Dermis microvascular lymphatic vessel endothelial cell (primary cell): ENCODE measurements around the gene ACVR1B. TPM values are rescaled to one million over a fixed set of nuclear protein-coding genes. Genes with fewer than 3 reads are reported as not detected.

Experiments
- DNase-seq, 2 donors: peaks; one replicate each; pipeline versions ENCODE4 v3.0.0 to v3.0.0-alpha.2; 2010; ENCODE audit warnings: low read depth in 2 of 2
- total RNA-seq: library from RNA; depleted of rRNA; stranded (reverse); fragments of >200 nt; gene quantifications from 2 replicates; pipeline ENCODE4 v1.2.1, GENCODE V29; 2014

Gene ACVR1B
- total RNA-seq, 1 donor from 2014 or later: 8.3 TPM

DNA sequence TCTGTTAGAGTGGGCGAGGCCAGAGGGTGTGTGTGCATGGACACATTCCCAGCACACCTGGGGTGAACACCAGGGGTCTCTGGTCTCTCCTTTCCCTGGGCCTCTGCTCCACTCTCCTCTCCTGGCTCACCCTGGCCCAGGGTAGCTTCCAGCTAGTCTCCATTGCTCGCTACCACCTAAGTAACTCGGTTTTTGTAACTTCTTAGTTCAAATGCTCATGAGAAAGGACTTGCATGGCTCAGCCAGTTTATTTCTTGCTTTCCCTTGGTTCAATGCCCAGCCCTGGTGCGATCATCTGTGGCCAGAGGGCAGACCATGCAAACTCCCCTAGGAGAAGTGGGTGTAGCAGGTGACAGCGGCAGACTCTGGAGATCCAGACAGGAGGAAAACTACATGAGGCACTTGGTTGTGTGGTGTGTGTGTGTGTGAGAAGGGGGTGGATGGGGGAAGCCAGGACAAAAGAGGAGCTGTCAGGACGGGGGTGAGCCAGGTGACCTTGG lies 8.9 kb upstream of the ACVR1B start:
- no peak for DNase-seq

DNA sequence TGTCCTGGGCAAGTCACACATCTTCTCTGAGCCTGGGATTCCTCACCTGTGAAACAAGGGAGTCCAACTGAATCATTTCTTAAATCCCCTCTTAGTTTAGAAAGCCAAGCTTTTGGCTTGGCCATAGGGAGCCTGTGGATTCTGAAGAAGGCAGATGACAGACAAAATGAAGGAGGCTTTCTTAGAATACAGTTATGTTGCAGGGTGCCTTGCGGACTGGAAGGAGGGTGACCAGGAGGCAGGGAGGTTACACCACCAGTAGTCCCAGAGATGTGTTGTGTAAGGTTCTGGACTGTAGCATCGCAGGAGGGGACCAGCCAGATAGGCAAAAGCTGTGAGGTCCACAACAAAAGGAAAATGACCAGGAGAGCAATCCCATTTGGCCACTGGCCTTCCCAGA lies 8.2 kb upstream of the ACVR1B start:
- DNase-seq: no peak

DNA sequence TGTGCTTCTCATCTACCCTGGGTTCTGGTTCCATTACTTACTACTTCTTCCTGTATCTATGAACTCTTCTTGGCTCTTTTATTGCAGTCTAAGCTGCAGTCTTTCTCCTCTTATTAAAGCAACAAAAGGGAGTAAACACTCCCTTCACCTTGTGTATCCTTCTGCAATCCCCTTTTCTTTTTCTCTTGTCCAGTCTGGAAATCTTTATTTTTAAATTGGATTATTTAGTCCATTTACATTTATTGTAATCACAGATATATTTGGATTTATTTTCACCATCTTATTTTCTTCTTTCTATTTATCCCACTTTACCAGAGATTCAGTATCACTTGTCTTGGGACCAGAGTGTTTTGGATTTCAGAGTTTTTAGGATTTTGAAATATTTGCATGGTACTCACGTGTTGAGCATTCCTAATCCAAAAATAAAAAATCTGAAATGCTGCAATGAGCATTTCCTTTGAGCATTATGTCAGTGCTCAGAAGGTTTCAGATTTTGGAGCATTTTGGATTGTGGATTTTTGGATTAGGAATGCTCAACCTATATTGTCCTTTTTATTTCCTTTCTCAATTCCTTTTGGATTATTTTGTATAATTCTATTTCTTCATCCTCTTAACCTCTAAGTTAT lies 6.8 kb upstream of the ACVR1B start:
- no peak for DNase-seq

DNA sequence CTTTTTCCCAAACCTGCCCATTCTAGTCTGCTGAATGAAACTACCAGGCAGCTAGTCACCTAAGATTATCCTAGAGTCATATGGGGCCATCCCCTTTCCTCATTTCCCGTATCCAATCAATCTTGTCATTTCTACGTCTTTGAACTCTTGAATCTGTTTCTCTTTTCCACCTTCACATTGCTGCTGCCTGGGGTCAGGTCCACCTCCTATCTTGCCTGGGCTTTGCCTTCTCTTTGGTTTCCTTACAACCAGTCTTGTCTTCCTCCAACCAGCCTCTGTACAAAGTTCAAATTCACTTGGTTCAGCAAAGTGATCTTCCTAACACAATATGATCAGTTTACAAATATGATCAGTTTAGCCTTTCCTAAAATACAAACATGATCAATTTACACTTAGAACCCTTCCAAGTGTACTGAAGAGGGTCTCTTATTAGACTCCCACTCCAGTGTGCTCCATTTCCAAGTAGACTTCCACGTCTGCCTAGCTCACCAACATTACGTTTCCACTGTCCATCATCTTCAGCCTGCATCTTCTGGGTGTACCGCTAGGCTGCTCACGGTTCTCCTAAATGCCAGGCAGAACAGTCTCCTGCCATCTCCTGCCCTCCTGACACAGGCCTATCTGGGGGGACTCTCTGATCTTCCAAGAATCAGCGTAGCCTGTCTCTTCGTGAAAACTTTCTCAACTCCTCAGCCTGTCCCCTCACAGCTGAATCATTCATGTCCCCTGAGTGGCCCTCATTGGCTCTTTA lies 4.1 kb upstream of the ACVR1B start:
- DNase-seq: no peak

DNA sequence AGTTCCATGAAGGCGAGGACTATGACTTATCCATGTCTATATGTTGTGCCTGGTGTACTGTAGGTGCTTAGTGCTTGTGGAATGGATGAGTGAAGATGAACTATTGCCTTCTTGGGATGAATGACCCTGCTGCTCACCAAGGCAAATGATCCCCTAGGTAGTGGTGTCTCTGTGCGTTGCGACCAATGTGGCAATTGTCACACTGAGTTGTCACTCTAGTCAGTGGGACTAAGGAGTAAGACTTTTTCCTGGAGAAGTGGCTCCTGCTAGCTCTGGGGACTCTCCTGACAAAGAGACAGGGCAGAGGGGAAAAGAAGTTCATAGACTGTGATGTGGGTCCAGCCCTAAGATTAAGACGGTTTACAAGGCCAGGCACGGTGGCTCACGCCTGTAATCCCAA lies 3.4 kb upstream of the ACVR1B start:
- no peak for DNase-seq

DNA sequence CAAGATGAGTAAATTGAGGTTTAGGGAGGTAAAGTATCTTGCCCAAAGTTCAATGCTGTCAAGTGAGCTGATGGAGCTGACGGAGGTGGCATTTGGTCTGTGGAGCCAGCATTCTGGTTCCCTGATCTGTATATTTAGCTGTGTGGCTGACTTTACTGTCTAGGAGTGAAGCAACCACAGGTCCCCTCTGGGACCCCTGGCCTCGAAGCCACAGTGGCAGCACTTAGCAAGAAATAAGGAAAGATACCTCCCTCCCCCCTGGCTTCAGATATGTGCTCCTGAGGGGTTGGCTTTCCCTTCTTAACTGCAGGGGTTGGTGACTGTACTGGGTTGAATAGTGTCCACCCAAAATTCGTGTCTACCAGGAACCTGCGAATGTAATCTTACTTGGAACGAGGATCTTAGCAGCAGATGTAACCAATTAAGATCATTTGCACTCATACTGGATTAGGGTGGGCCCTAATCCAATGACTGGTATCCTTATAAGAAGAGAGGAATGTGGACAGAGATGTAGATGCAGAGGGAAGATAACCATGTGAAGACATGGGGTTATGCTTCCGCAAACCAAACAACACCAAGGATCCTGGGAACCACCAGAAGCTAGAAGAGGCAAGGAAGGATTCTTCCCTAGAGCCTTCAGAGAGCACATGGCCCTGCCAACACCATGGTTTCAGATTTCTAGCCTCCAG lies 2.0 kb upstream of the ACVR1B start:
- DNase-seq: no peak

DNA sequence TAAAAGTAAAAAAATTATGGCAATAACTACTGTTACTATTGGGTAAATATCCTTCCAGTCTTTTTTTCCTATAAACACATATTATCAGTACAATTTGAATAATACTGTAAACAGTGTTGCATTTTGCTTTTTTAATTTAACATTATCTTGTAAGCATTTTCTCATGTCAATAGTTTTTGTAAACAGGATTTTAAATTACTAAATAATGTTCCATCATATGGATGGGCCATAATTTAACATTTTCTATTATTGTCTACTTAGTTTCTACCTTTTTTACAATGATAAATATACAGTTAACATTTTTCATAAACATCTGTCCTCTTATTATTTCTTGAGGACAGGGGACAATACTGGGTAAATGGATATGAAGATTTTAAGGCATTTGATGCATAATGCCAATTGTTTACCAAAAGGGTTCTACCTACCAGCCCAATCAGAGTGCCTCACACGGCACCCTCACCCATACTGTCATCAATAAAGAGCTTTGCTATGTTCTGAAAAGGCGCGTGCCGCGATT lies 759 bp upstream of the ACVR1B start:
- no peak for DNase-seq

DNA sequence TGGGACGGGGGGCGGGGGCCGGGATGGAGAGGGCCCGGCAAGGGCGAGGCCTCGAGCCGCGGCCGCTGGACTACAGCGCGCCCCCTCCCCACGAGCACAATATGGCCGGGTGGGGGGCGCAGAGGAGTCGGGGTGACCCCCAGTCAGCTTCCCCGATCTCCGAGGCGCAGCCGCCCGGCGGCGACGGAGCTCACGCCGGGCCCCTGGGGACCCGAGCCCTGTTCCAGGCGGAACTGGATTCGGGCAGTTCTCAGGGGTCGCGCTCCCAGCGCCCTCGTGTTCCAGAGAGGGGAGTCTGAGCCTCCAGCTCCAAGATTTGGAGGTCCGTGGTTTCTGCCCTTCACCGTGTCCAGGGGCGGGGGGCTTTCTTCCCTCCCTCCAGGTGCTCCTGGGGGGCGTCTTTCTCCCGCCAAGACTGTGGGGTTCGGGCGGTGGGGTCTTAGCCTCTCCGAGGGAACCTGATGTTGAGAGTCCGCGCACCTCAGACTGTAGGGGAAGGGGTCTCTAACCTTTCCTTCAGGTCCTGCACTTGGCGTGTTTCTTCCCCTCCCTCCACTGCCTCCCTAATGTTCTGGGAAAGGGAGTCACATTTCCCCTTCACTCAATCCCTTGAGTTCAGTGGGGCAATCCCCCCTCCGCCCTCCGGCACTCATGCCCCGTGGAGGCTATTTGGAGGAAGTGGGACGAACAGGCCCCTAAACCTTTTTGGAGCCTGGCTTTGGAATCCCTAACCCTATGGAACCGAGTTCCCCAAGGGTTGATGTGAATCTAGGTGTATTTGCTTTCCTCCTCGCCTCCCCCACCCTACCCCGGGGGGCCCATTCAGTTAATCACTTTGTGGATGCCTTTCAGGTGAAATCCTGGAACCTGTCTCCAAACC lies 584 bp downstream of the ACVR1B start:
- DNase-seq: peak in 1 of 2 donors; percentile 10

DNA sequence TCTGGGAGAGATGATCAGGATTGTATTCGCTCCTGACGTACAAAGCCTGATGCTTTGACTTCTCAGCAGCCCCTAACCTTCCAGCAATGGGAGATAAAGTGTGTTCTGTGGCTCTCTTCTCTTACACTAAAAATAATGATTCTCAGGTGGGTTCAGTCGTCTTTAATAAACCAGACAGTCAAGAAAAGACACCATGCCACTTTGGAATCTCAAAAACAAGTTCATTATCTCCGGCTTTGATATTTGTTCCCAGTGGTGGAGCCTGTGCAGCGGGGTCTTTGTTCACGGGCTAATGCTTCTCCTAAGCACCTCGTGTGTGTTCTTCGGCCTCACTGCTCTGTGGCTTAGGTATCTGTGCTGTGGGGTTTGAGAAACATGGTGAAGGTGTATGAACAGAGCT lies 1.6 kb downstream of the ACVR1B start:
- DNase-seq: peak in 1 of 2 donors; percentile 7

DNA sequence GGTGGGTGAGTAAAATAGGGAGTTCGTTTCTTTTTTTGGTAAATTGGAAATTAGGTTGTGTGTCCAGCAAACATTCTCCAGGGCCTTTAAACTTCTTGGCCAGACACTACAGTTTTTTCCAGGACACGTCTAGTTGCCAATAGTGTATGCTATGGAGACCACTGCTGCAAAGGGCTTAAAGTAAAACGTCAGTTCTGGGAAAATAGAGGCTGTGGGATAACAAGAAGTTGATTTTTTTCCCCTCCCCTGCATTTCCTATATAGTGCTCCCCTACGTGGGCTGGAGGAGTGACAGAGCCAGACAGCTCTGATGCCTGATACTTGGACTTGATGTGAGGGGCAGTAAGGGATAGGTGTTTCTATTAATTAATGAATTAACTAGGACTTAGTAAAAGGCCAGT lies 2.4 kb downstream of the ACVR1B start:
- peak in 1 of 2 donors; percentile 17 for DNase-seq

DNA sequence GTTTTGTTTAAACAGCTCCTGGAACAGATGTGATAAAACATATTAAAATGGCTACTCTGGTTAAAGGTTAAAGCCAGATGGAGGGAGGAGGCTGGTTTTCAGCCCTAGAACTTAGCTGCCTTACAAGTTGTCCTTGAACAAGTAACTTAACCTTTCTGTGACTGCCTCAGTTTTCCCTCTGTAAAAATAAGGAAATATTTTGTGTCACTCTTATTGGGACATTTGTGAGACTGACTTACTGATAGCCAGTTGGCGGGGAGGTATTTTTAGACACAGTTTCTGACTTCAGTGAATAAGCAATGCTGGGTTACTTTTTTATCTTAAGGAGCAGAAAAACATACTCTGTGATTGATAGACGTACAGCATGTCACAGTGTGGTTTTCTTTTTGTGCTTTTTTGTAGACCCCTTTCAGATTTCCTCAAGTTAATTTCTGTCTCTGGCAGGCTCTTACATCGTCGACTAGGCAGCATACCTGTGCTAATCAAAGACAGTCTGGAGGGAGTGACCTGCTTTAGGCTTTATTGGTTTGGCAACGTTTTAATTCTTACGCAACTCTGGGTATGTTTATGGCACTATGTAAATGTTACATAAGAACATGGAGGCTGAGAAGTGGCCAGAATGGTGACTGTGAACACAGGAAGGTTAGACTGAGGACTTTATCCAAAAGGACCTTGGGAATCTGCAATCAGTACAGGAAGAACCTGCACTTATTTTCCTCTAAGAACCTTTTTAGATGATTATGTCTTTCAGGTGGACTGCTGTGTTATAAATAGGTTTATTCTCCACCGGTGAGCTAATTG lies 3.3 kb downstream of the ACVR1B start:
- no peak for DNase-seq

DNA sequence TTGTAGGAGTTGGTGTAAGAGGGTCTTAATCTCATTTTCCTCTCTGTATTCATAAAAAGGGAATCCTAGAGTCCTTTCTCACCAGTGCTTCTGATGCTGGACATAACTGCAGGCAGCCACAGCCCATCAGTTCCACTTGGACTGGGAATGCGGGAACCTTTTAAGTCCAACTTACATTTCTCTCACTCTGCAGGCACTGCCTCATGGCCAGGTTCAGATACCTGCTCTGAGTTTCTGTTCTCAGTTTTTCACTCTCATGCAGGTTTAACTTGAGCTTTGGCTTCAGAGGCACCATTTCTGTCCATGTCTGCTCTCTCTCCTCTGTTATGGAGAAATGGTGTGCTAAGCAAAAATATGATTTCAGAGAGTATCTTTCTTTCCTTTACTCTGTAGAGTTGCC lies 4.2 kb downstream of the ACVR1B start:
- DNase-seq: no peak

DNA sequence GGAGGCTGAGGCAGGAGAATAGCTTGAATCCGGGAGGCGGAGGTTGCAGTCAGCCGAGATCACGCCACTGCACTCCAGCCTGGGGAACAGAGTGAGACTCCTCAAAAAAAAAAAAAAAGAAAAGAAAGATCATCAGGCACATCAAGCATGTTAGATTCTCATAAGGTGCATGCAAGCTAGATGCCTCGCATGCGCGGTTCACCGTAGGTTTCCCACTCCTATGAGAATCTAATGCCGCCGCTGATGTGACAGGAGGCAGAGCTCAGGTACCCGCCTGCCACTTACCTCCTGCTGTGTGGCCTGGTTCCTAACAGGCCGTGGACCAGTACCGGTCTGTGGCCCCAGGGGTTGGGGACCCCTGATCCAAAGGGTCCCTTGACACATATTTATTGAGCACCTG lies 7.0 kb downstream of the ACVR1B start:
- no peak for DNase-seq

DNA sequence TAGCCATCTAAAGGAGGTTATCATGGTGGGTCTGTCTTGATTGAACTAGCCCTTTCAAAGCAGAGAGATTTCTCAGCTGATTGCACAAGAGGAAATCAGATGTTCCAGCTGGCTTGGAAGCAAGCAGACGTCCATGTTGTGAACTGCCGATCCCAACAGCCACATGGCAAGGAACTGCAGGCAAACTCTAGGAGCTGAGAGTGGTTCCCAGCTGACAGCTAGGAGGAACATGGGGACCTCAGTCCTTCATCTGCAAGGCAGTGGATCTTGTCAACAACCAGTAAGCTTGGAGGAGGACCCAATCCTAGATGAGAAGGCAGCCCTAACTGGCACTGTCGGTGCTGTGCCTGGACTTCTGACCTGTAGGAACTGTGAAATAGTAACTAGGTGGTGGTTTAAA lies 7.7 kb downstream of the ACVR1B start:
- DNase-seq: no peak

DNA sequence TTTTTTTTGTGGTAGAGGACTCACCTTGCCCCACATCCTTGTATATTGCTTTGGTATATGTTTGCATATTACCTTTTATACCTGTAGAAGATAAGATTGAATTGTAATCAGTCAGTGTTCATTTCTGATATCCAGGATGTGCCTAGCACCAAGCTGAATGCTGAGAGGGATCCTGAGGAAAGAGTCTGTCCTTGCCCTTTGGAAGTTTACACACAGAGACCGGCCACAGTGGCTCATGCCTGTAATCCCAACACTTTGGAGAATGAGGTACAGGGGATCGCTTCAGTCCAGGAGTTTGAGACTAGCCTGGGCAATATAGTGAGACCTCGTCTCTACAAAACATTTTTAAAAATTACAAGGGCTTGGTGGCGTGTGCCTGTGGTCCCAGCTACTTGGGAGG lies 8.4 kb downstream of the ACVR1B start:
- DNase-seq: no peak

DNA sequence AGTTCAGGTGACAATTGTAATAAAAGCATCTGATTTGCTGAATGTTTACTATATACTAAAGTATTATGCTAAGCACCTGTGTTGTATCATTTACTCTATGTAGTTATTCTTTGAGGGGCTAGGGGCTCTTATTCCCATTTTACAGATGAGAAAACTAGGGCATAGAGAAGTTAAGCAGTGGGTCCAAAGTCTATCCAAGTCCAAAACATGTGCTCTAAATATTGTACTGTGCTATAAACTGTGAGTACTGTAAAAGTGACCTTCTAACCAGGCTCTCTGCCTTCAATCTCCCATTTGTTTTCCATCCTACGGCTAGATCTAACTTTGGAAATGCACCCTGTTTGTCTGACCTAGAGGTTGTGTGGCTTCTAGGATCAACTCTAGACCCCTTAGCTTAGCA lies 9.0 kb downstream of the ACVR1B start:
- no peak for DNase-seq

DNA sequence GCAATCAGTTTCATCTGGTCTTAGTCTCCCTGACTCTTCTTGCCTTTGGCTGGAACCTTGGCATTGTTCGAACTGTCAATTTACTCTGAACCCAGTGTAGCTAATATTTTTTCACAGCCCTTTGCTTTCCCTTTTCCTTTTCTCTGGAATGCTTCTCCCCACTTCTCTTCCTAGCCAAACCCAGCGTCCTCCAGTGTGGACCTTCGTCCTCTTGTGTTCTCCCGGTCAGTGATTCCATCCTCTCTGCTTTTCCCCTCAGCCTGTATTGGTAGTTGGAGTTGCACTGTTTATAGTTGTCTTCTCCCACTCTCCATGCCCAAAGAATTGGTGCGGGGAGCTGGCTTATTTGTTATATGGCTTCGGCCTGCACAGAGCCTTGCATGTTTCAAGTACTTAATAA lies 9.4 kb downstream of the ACVR1B start:
- DNase-seq: no peak

DNA sequence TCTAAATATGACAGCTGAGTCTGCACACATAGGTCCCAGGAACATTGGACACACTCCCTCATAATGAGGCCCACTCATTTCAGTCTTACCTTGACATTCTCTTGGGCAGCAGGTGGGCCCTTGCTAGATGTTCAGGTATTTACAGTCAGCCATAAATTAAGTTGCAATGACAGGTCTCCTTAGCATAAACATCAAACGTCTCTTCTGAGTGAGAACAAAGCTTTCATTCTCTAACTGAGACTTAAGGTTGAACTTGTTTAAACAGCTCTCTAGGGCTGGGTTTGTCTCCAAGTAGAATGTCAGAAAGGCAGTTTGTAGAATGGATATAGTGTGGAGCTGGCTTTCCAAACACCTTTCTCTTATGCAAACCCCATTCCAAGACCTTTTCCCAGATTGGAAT lies 10.3 kb downstream of the ACVR1B start:
- no peak for DNase-seq

DNA sequence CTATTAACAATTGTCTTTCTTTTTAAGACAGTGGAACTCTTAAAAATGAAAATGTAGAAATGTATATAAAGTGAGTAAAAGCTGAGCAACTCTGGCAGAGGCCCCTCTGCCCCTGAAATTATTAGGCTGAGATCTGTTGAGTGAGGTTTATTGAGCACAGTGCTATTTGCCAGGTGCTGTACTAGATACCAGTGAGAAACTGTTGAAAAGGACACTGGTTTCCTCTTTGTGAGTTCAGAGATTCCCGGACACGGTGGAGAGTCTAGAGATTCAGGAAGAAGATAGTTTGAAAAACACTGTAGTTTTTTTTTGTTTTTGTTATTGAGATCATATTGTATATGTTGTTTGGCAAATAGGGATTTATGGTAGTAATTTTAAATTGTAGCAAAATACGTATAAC lies 11.2 kb downstream of the ACVR1B start:
- peak in 1 of 2 donors; percentile 17 for DNase-seq

DNA sequence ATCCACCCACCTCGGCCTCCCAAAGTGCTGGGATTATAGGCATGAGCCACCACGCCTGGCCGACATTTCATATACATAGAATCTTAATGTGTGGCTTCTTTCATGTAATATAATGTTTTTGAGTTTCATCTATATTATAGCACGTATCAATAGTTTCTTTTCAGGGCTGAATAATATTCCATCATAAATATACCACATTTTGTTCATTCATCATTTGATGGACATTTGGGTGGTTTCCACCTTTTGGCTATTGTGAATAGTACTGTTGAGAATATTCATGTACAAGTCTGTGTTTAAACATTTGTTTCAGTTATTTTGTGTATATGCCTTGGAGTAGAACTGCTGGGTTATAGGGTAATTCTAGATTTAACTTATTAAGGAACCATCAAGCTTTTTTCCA lies 12.0 kb downstream of the ACVR1B start:
- DNase-seq: no peak

DNA sequence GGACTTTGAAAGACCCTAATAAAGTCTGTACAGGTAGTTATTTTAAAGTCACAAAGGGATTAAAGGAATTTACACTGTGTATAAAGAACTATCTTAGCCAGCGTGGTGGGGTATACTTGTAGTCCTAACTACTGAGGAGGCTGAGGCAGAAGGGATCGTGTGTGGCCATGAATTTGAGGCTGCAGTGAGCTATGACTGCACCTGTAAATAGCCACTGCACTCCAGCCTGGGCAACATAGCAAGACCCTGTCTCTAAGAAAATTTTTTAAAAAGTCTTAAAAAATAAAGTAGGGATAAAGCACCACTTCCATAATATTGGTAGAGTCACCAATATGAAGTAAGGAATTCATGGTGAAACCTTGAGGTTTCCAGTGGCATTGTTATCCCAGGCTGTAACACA lies 18.1 kb downstream of the ACVR1B start:
- DNase-seq: no peak
